Measurements from ENCODE around the gene HSPA8.
A peak's percentile ranks its signal among the peaks of the same experiment; 100 is the strongest.

Gene HSPA8

GRCh38 chr11:123046473-123047259 lies 15.3 kb downstream of the HSPA8 start:
- no peak for DNase-seq

DNA sequence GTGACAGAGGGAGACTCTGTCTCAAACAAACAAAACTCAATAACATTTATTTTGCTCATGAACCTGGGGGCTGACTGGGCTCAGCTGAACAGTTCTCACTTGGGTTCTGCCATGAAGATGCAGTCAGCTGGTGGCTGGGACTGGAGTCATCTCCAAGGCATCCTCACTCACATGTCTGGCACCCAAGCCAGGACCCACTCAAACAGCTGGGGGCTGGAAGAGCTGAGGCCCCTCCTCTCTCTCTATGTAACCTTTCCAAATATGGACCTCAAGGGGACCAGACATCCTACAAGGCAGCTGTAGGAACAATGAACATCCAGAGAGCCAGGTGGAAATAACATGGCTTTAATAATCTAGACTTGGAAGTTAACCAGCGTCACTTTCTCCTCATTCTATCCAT lies 16.8 kb downstream of the HSPA8 start:
- no peak for DNase-seq

GRCh38 chr11:123041185-123041584 lies 20.8 kb downstream of the HSPA8 start:
- no peak for DNase-seq

- DNase-seq, result no peak
These were observed 21.9 kb downstream of the HSPA8 start for GRCh38 chr11:123040111-123040432.

DNA sequence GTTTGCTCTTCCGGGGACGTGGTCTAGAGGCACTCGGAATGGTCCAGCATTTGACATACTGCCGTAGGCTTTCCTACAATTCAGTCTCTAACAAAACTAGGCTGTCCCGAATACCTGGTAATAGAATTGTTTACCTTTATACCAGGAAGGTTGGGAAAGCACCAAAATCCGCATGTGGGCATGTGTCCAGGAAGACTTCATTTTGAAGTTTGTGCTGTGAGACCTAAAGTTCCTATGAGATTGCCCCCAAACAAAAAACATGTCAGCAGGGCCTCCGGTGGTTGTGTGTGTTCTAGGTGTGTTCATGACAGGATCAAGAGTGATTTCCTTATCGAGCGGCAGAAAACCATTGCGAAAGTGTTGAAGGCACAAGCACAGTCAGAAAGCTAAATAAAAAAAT lies 26.1 kb downstream of the HSPA8 start:
- DNase-seq, result no peak

DNA sequence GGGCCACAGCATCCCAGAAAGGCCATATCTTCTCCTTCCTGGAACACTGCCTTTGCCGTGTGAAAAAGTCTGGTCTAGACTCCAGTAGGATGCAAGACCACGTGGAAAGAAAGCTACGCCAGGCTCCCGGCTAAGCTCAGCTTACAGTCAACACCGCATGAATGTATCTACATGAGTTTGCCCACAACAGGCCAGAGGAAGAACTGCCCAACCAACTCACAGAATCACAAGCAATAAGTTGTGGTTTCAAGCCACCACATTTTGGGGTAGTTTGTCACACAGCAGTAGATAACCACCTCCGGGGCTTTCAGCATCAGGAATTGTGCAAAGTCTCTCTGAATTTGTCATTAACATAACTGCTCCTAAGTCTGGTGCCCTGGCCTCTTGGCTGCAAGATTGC lies 27.3 kb downstream of the HSPA8 start:
- DNase-seq, result no peak

DNA sequence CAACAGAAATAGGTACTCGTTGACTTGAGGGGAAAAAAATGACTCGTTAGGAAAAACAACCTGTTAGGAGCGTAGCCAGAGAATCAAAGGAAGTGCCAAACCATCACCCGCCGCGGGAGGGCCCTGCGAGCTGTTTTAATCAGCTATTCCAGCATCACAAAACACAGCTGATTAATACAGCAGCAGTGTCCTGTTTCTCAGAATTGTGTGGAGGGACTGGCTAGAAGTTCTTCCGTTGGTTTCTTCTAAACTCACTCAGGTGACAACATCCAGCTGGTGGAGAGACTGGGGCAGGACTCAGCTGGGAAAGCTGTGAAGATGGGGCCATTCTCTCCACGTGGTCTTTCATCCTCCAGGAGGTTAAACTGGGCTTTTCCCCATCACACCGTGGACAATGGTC lies 28.0 kb downstream of the HSPA8 start:
- no peak for DNase-seq

- DNase-seq, result no peak
These were observed 31.4 kb downstream of the HSPA8 start for GRCh38 chr11:123030517-123030916.

GRCh38 chr11:123020968-123021367 lies 41.0 kb downstream of the HSPA8 start:
- DNase-seq, result peak; percentile 48

DNA sequence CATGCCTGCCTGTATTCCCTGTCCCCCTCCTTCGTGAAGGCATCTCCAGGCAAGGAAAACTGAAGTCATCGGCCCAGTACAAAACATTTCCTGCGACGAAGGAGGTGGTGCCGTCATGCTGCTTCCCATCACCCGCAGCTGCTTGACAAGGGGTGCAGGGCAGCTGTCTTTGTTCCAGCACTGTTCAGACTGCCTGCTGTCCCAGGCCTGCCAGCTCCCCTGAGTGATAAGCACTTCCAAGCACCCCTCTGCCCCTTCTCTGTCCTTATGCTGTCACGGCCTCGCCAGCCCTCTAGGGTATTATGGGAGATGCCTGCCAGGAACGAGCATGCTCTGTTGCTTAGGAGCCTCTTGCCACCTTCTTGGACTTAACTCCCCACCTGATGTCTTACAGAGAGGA lies 43.2 kb downstream of the HSPA8 start:
- DNase-seq, result no peak

DNA sequence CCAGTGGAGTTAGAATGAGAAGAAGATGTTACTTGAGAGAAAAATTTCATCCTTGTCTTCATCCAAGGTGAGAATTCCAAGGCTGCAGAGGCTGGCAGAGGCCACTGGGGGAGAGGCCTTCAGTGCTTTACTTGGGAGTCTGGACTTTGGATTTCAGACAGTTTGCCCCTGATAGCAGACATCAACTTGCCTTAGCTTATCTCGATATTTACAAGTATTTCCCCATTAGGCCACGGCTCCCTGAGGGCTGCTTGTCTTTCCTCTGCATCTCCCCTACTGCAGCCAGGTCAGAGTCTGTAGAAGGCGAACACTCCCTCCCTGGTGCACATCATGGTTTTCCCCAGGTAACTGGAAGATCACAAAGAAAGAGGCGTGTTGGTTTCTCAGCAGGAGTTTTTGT lies 50.4 kb downstream of the HSPA8 start:
- DNase-seq, result no peak

Data from NCI-H1436 (cell line).